Colonic mucosa (tissue), 4 donors: Measurements from ENCODE around the gene RPTOR. TPM values are rescaled to one million over a fixed set of nuclear protein-coding genes. Genes with fewer than 3 reads are reported as not detected.

Experiments used
- DNase-seq: peaks from one replicate; pipeline ENCODE4 v3.0.0-alpha.2; 2020
- H3K27ac ChIP-seq: fragments of 200-600 bp; one replicate; pipeline ENCODE4 v1.8.0; 2021
- H3K27me3 ChIP-seq: fragments of 200-600 bp; one replicate; pipeline ENCODE4 v1.8.0; 2021
- H3K36me3 ChIP-seq: fragments of 200-600 bp; one replicate; pipeline ENCODE4 v1.8.0; 2021
- H3K4me1 ChIP-seq: fragments of 200-600 bp; one replicate; pipeline ENCODE4 v1.8.0; 2021; ENCODE audit warnings: mild to moderate bottlenecking
- H3K4me3 ChIP-seq: fragments of 200-600 bp; one replicate; pipeline ENCODE4 v1.8.0; 2021
- H3K9ac ChIP-seq, 2 donors: one replicate each; pipeline ENCODE4 v1.7.0; 2013; ENCODE audit warnings: control low read depth in 2 of 2, low read depth in 2 of 2, low read length in 2 of 2
- H3K9me3 ChIP-seq: fragments of 200-600 bp; one replicate; pipeline ENCODE4 v1.8.0; 2021
- intact Hi-C: fragments of 100-400 bp; cut with DNase I; formaldehyde crosslinking; loops from one replicate; pipeline ENCODE4 v1.14.1; 2022
- total RNA-seq, 2 donors: library from RNA; stranded (reverse); fragmentation: NEBNext Ultra II Directional in 1 of 2; extraction: Animal tissue kit (Norgen Biotek cat#: 25700) in 1 of 2; gene quantifications; one replicate each; pipeline ENCODE4 v1.2.1, GENCODE V29; 2021
- TF ChIP-seq, protein P1 (sequence below): fragments of 200-600 bp; IDR thresholded peaks from one replicate; pipeline ENCODE4 v1.8.0; 2022; ENCODE audit warnings: antibody characterized with exemption, mild to moderate bottlenecking
- donor health status: healthy.
- donor health status: DM: no; HTN: no; CAD: no.
- donor health status: DM: no; HTN: no; CAD: no.

RPTOR gene
- total RNA-seq, 2 donors from 2014 or later: 21.2 to 39.6 TPM

DNA sequence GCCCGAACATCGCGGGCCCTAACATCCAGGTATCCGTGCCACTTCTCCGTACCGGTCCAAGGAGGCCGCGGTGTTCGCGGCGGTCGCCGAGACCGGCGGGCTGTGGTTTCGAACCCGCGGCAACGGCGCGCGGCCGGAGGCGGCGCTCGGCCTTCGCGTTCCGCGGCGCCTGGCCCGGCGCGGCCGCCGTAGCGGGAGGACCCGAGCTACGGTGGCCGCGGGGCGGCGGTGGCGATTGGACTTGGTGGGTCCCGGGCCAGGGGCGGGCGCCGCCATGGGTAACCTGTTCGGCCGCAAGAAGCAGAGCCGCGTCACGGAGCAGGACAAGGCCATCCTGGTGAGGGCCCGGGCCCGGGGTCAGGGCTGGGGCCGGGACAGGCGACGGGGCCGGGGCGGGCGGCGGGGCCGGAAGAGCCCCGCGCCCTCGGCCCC is 447.0 kb downstream of the RPTOR start, which contains the start of gene CHMP6:
Gene CHMP6 (plus strand): TSS at position 197 of the 432 bp plus-strand sequence. CDS start 78 bp downstream, at position 275.
- Histone ChIP-seq H3K4me3 (peak within 1 kb of the TSS; percentile 91), H3K27me3 (no peaks in the 10 kb centered on the region), H3K36me3 (peaks cover 4% of the 10 kb centered on the region), H3K9me3 (no peaks in the 10 kb centered on the region), H3K9ac (peak within 1 kb of the TSS; percentile 76 to 92), H3K27ac (peak within 1 kb of the TSS; percentile 34), H3K4me1 (peaks cover 6% of the 10 kb centered on the region)
- TF ChIP-seq, protein P1, sequence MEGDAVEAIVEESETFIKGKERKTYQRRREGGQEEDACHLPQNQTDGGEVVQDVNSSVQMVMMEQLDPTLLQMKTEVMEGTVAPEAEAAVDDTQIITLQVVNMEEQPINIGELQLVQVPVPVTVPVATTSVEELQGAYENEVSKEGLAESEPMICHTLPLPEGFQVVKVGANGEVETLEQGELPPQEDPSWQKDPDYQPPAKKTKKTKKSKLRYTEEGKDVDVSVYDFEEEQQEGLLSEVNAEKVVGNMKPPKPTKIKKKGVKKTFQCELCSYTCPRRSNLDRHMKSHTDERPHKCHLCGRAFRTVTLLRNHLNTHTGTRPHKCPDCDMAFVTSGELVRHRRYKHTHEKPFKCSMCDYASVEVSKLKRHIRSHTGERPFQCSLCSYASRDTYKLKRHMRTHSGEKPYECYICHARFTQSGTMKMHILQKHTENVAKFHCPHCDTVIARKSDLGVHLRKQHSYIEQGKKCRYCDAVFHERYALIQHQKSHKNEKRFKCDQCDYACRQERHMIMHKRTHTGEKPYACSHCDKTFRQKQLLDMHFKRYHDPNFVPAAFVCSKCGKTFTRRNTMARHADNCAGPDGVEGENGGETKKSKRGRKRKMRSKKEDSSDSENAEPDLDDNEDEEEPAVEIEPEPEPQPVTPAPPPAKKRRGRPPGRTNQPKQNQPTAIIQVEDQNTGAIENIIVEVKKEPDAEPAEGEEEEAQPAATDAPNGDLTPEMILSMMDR: no peak
- intact Hi-C loops: no loop called here
- DNase-seq: peak; percentile 72

DNA sequence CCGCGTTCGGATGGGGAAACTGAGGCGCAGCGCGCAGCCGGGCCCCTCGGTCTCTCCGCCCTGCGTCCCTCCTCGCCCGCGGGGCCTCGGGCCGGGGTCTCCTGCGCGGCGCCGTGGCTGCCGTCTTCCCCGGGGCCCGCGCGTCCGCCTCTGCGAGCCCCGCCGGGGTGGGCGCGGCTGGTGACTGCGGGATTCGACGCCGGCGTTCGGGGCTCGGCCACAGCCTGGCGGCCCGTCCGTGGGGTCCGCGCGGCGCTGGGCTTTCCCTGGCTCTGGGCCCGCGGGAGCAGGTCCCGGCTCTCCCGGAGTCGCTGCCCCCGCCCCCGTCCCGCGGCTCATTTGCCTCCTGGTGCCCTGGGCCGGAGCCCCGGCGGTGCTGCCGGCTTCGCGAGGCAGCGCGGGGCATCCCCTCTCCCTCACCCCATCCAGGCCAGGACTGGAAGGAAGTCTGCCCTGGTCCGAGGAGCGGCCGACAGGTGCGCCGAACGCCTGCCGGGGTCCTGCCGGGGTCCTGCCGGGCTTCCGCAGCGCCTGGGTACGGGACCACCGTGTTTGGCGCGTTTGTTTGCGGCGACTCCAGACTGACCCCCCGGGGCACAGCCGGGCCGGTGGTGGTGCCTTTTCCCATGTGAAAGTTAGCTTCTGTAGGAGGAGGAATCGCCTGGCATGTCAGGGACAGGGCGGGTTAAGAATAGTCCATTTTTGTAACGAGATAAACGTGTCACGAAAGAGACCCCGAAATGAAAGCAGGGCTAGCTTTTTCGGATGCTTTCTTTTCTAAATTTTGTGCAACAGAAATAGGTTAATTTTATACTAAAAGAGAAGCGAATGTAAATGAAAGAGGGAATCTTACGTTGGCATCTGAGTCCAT is 447.7 kb downstream of the RPTOR start:
- H3K9me3 ChIP-seq: no peaks in the 10 kb centered on the region
- peaks cover 6% of the 10 kb centered on the region for H3K4me1 ChIP-seq
- peak overlapping the region; percentile 91 for H3K4me3 ChIP-seq
- H3K27me3 ChIP-seq: no peaks in the 10 kb centered on the region
- peak overlapping the region; percentile 67 to 92 for H3K9ac ChIP-seq
- intact Hi-C loops: no loop called here
- DNase-seq: no peak
- TF ChIP-seq, protein P1: no peak
- peak overlapping the region; percentile 34 for H3K27ac ChIP-seq
- H3K36me3 ChIP-seq: peaks cover 9% of the 10 kb centered on the region

DNA sequence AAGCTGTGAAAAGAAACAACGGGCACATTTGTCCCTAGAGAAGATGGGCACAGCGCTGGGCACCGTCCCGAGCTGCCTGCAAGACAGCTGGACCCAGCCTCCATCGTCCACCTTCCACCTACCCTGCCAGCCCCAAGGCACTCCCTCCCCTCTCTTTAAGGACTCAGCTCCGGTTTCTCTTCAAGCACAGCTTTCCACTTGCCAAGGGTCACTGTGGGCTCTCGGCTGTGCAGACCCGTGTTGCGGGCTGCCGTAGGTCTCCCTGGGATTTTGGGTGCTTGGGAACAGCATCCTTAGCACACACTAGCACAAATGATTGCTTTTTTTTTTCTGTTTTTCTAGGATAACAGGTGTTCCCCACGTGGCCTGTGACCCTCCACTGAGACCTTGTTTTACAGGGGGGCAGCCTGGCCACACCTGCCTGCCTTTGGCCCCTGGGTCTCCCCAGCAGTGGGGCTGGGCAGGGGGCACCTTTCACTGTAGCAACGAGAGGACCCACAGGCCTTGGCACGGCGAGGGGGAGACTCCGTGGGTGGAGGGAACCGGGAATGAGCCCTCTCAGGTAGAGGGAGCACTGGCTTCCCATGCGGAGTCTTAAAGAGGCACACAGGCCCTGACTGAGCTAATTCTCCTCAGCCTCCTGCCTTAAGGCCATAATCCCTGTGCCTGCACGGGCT is 448.4 kb downstream of the RPTOR start:
- no peak for DNase-seq
- Histone ChIP-seq H3K27me3 (no peaks in the 10 kb centered on the region), H3K4me3 (peak overlapping the region; percentile 91), H3K27ac (peak overlapping the region; percentile 34), H3K4me1 (peaks cover 6% of the 10 kb centered on the region), H3K36me3 (peaks cover 12% of the 10 kb centered on the region), H3K9ac (peak overlapping the region; percentile 67 to 92), H3K9me3 (no peaks in the 10 kb centered on the region)
- TF ChIP-seq, protein P1: no peak
- intact Hi-C loops: no loop called here

DNA sequence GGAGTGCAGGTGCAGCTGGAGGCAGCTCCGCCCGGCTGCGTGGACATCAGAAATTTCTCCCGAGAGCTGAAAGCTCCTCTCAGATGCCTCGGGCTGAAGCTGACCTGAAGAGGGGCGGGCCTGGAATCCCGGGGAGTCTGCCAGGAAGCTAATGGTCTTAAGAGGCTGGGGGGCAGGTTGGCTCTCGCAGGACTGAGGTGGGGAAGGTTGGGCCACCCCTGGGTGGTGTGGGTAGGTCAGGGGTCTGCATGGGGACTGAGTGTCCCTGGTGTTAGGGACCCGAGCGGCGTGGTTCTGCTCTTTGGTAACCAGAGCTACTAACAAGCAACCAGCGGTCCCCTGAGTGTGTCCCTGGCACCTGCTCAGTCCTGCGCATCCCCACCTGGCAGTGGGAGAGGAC is 450.5 kb downstream of the RPTOR start:
- DNase-seq: no peak
- TF ChIP-seq, protein P1: no peak
- H3K9me3 ChIP-seq: no peaks in the 10 kb centered on the region
- H3K4me3 ChIP-seq: no peak overlapping the region
- H3K36me3 ChIP-seq: peaks cover 28% of the 10 kb centered on the region
- H3K4me1 ChIP-seq: peaks cover 14% of the 10 kb centered on the region
- no peaks in the 10 kb centered on the region for H3K27me3 ChIP-seq
- H3K9ac ChIP-seq: no peak overlapping the region
- H3K27ac ChIP-seq: no peak overlapping the region
- intact Hi-C loops: no loop called here

DNA sequence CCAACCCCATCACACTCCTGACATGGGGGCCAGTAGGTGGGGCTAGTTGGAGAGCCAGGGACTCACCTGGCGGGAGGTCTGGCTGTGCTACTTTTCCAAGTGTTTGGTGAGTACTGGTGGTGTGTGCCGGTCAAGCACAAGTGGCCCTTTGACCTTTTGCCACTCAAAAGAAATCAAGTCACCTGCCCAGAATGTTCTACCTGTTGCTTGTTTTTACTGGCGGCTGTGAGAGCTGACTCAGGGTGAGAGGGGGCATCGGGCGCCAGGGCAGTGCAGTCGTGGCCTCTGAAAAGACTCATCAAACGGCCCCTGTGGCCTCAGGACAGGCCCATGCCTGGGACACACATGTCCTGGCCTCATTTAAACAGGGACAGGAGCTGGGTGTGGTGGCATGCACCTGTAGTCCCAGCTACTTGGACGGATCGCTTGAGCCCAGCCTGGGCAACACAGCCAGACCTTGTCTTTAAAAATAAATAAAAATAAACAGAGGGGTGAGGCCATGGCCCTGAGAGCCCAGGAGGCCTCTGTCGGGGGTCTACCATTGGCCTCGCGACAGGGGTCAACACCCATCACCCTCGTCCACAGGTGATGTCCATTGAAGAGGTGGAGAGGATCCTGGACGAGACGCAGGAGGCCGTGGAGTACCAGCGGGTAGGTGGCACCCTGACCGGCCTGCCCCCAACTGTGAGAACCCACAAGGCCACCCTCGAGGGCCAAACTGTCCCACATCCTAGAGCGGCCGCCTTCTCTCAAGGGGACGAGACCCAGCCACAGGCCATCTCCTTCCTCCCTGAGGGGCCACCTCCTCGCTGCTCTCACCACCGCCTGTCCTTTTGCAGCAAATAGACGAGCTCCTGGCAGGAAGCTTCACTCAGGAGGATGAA is 452.0 kb downstream of the RPTOR start:
- TF ChIP-seq, protein P1: no peak
- intact Hi-C loops: no loop called here
- no peak overlapping the region for H3K27ac ChIP-seq
- peaks cover 26% of the 10 kb centered on the region for H3K4me1 ChIP-seq
- no peak overlapping the region for H3K9ac ChIP-seq
- no peaks in the 10 kb centered on the region for H3K27me3 ChIP-seq
- H3K9me3 ChIP-seq: no peaks in the 10 kb centered on the region
- H3K36me3 ChIP-seq: peaks cover 28% of the 10 kb centered on the region
- no peak overlapping the region for H3K4me3 ChIP-seq
- DNase-seq: no peak
